DOHH2 (cell line): ENCODE results near the gene HSPB7.

Source experiments
- H3F3A ChIP-seq: fragments of 200-600 bp; sonication (generic), shearing (Covaris generic); 2 replicates; pipeline ENCODE4 v1.6.0; 2016; ENCODE audit warnings: antibody characterized with exemption, mild to moderate bottlenecking; ENCODE audit not compliant: control insufficient read depth, insufficient read depth
- H3K27ac ChIP-seq: fragments of 200-600 bp; sonication (generic); 2 replicates; pipeline ENCODE4 v1.5.1; 2014; ENCODE audit warnings: low read depth, mild to moderate bottlenecking, low read length, moderate library complexity
- H3K27me3 ChIP-seq: fragments of 200-600 bp; sonication (generic); 2 replicates; pipeline ENCODE4 v1.6.1; 2014; ENCODE audit warnings: mild to moderate bottlenecking, low read length, mixed read lengths; ENCODE audit not compliant: control insufficient read depth
- H3K36me3 ChIP-seq: fragments of 200-600 bp; sonication (generic); 2 replicates; pipeline ENCODE4 v1.6.1; 2014; ENCODE audit warnings: mild to moderate bottlenecking, low read length, moderate library complexity, mixed read lengths; ENCODE audit not compliant: control insufficient read depth
- H3K4me1 ChIP-seq: fragments of 200-600 bp; sonication (generic); 2 replicates; pipeline ENCODE4 v1.6.1; 2014; ENCODE audit warnings: mild to moderate bottlenecking, low read length, mixed read lengths; ENCODE audit not compliant: control insufficient read depth
- H3K4me2 ChIP-seq: fragments of 200-600 bp; sonication (generic); 2 replicates; pipeline ENCODE4 v1.6.0; 2014; ENCODE audit warnings: mild to moderate bottlenecking, low read length, moderate library complexity
- H3K4me3 ChIP-seq: fragments of 200-600 bp; sonication (generic); 2 replicates; pipeline ENCODE4 v1.5.1; 2014; ENCODE audit warnings: mild to moderate bottlenecking, low read length, mixed read lengths
- H3K79me2 ChIP-seq: fragments of 200-600 bp; sonication (generic); 2 replicates; pipeline ENCODE4 v1.6.1; 2014; ENCODE audit warnings: mild to moderate bottlenecking, low read length, mixed read lengths; ENCODE audit not compliant: control insufficient read depth
- H3K9me2 ChIP-seq: fragments of 200-600 bp; sonication (generic); replicated peaks from 2 replicates; pipeline ENCODE4 v1.6.1; 2014; ENCODE audit warnings: mild to moderate bottlenecking, low read length, mixed read lengths; ENCODE audit not compliant: control insufficient read depth
- H3K9me3 ChIP-seq: fragments of 200-600 bp; sonication (generic); 2 replicates; pipeline ENCODE4 v1.6.1; 2014; ENCODE audit warnings: antibody characterized with exemption, low read length, mixed read lengths; ENCODE audit not compliant: control insufficient read depth, insufficient read depth
- H4K20me1 ChIP-seq: fragments of 200-600 bp; sonication (generic); 2 replicates; pipeline ENCODE4 v1.6.0; 2014; ENCODE audit warnings: low read depth, mild to moderate bottlenecking, antibody characterized with exemption, low read length, moderate library complexity; ENCODE audit not compliant: control insufficient read depth, insufficient read depth
- CTCF ChIP-seq: fragments of 200-600 bp; sonication (generic); IDR thresholded peaks from one replicate; pipeline ENCODE4 v1.5.1; 2014; ENCODE audit warnings: antibody characterized with exemption, mild to moderate bottlenecking, low read depth, low read length; ENCODE audit not compliant: poor library complexity, severe bottlenecking
- EZH2phosphoT487 ChIP-seq: fragments of 200-600 bp; sonication (generic); IDR thresholded peaks from 2 replicates; pipeline ENCODE4 v1.6.1; 2017; ENCODE audit warnings: borderline replicate concordance, mild to moderate bottlenecking, antibody characterized with exemption, low read length, moderate library complexity, mixed read lengths

The HSPB7 gene

GRCh38 chr1:15997637-15998280, 20.1 kb downstream of the HSPB7 start:
- no peaks in the 10 kb centered on the region for H3K36me3 ChIP-seq
- H4K20me1 ChIP-seq: no peaks in the 10 kb centered on the region
- peaks cover 19% of the 10 kb centered on the region for H3K27me3 ChIP-seq
- no peaks in the 10 kb centered on the region for H3K9me3 ChIP-seq
- no peak overlapping the region for H3K4me3 ChIP-seq
- H3K27ac ChIP-seq: no peak overlapping the region
- H3K4me2 ChIP-seq: no peak overlapping the region
- H3K79me2 ChIP-seq: no peaks in the 10 kb centered on the region
- TF ChIP-seq CTCF: no peak
- no peak for TF ChIP-seq EZH2phosphoT487
- no peaks in the 10 kb centered on the region for H3K9me2 ChIP-seq
- H3K4me1 ChIP-seq: no peaks in the 10 kb centered on the region
- no peaks in the 10 kb centered on the region for H3F3A ChIP-seq

GRCh38 chr1:15997076-15997585, 20.7 kb downstream of the HSPB7 start:
- no peaks in the 10 kb centered on the region for H3K9me3 ChIP-seq
- H3K4me1 ChIP-seq: no peaks in the 10 kb centered on the region
- no peaks in the 10 kb centered on the region for H3F3A ChIP-seq
- H3K79me2 ChIP-seq: no peaks in the 10 kb centered on the region
- H3K4me3 ChIP-seq: no peak overlapping the region
- no peaks in the 10 kb centered on the region for H4K20me1 ChIP-seq
- no peak overlapping the region for H3K27ac ChIP-seq
- TF ChIP-seq CTCF (no peak), EZH2phosphoT487 (no peak)
- H3K4me2 ChIP-seq: no peak overlapping the region
- H3K27me3 ChIP-seq: peaks cover 19% of the 10 kb centered on the region
- no peaks in the 10 kb centered on the region for H3K9me2 ChIP-seq
- H3K36me3 ChIP-seq: no peaks in the 10 kb centered on the region

- no peaks in the 10 kb centered on the region for H3F3A ChIP-seq
- no peaks in the 10 kb centered on the region for H3K36me3 ChIP-seq
- TF ChIP-seq EZH2phosphoT487: no peak
- TF ChIP-seq CTCF: peak; percentile 54
- H3K4me3 ChIP-seq: no peak overlapping the region
- H3K4me1 ChIP-seq: no peaks in the 10 kb centered on the region
- H3K27me3 ChIP-seq: peaks cover 19% of the 10 kb centered on the region
- no peak overlapping the region for H3K27ac ChIP-seq
- no peak overlapping the region for H3K4me2 ChIP-seq
- no peaks in the 10 kb centered on the region for H3K9me3 ChIP-seq
- H3K79me2 ChIP-seq: no peaks in the 10 kb centered on the region
- H3K9me2 ChIP-seq: no peaks in the 10 kb centered on the region
- no peaks in the 10 kb centered on the region for H4K20me1 ChIP-seq
Observed at GRCh38 chr1:15994590-15995351, 23.1 kb downstream of the HSPB7 start.
